H1 (cell line): ENCODE data around the gene LRRC4C.

Experiments used
- ATF2 ChIP-seq: IDR thresholded peaks from 2 replicates; pipeline ENCODE4 v1.6.1; 2012; ENCODE audit warnings: low read length, inconsistent platforms
- CBX5 ChIP-seq: fragments of 300-800, 300-1000 bp; sonication (generic); IDR thresholded peaks from 2 replicates; pipeline ENCODE4 v1.7.1; 2016; ENCODE audit warnings: antibody characterized with exemption, low read length, low read depth
- CEBPB ChIP-seq: IDR thresholded peaks from 2 replicates; pipeline ENCODE4 v1.6.1; 2012; ENCODE audit warnings: low read depth, low read length
- CHD1 ChIP-seq: IDR thresholded peaks from 2 replicates; pipeline ENCODE4 v1.6.1; 2012; ENCODE audit warnings: low read depth, low read length, improper control_type of control experiment
- CTCF ChIP-seq, 3 experiments: IDR thresholded peaks; 1 replicate in 2 of 3; 2 replicates in 1 of 3; pipeline versions ENCODE4 v1.5.1 to v1.6.1; 2011; ENCODE audit warnings: low read length in 3 of 3, mild to moderate bottlenecking in 3 of 3, inconsistent platforms in 2 of 3, low read depth in 1 of 3, moderate library complexity in 1 of 3; ENCODE audit not compliant: insufficient read depth in 1 of 3; ENCODE audit errors: control extremely low read depth in 1 of 3
- POLR2A ChIP-seq, 2 experiments: IDR thresholded peaks; 1 replicate in 1 of 2; 2 replicates in 1 of 2; pipeline ENCODE4 v1.6.1; 2011; ENCODE audit warnings: low read depth in 2 of 2, low read length in 2 of 2, mild to moderate bottlenecking in 2 of 2; ENCODE audit errors: control extremely low read depth in 1 of 2
- POLR2AphosphoS5 ChIP-seq: IDR thresholded peaks from 2 replicates; pipeline ENCODE4 v1.6.1; 2011; ENCODE audit warnings: low read depth, low read length
- RBBP5 ChIP-seq: IDR thresholded peaks from 2 replicates; pipeline ENCODE4 v1.7.1; 2012; ENCODE audit warnings: low read depth, mild to moderate bottlenecking, inconsistent platforms, low read length, moderate library complexity, borderline replicate concordance
- SP2 ChIP-seq: IDR thresholded peaks from 2 replicates; pipeline ENCODE4 v1.6.1; 2012; ENCODE audit warnings: mild to moderate bottlenecking, low read length, inconsistent platforms
- TCF12 ChIP-seq: IDR thresholded peaks from 2 replicates; pipeline ENCODE4 v1.6.1; 2011; ENCODE audit warnings: low read depth, mild to moderate bottlenecking, low read length
- USF2 ChIP-seq: IDR thresholded peaks from 2 replicates; pipeline ENCODE4 v1.6.1; 2011; ENCODE audit warnings: low read length, improper control_type of control experiment

GRCh38 chr11:40230821-40231220 is 1228.6 kb downstream of the LRRC4C start:
- no peak for TF ChIP-seq CTCF (IDR thresholded peaks at IDR 0.05; ENCODE audit: control extremely low read depth in 1 of 3, insufficient read depth in 1 of 3, low read depth in 1 of 3, low read length in 3 of 3)
- no peak for TF ChIP-seq POLR2A (IDR thresholded peaks at IDR 0.05; ENCODE audit: control extremely low read depth in 1 of 2, low read depth in 2 of 2, low read length in 2 of 2)
- no peak for TF ChIP-seq CHD1
- no peak for TF ChIP-seq USF2
- TF ChIP-seq ATF2: no peak
- TF ChIP-seq CEBPB: no peak
- no peak for TF ChIP-seq CBX5
- TF ChIP-seq RBBP5: no peak
- no peak for TF ChIP-seq SP2
- no peak for TF ChIP-seq POLR2AphosphoS5
- TF ChIP-seq TCF12: no peak
